ENCODE measurements around the gene OSCP1.

Gene OSCP1

GRCh38 chr1:36389999-36390398 is 60.3 kb downstream of the OSCP1 start:
- Histone ChIP-seq H3K27ac (replicated peaks) (no peak overlapping the region), H3K27me3 (ENCODE audit: insufficient read depth, poor library complexity, severe bottlenecking) (no peaks in the 10 kb centered on the region), H3K4me3 (replicated peaks; ENCODE audit: insufficient read depth, low read length) (no peak overlapping the region)
- DNase-seq (ENCODE audit: low read depth in 1 of 2, low spot score in 1 of 2): no peak
- TF ChIP-seq SPI1 (IDR thresholded peaks at IDR 0.05; ENCODE audit: borderline replicate concordance, low read depth): no peak
- TF ChIP-seq CTCF (IDR thresholded peaks at IDR 0.05; ENCODE audit: insufficient read depth, low read length): no peak
- TF ChIP-seq REST (IDR thresholded peaks at IDR 0.05; ENCODE audit: insufficient replicate concordance, low read depth): no peak
- TF ChIP-seq GABPA (IDR thresholded peaks at IDR 0.05; ENCODE audit: low read depth): no peak
- no peak for TF ChIP-seq POLR2AphosphoS5 (IDR thresholded peaks at IDR 0.05; ENCODE audit: low read depth)

GRCh38 chr1:36389261-36389660 is 61.0 kb downstream of the OSCP1 start:
- H3K27me3 ChIP-seq (ENCODE audit: insufficient read depth, poor library complexity, severe bottlenecking): no peaks in the 10 kb centered on the region
- TF ChIP-seq SPI1 (IDR thresholded peaks at IDR 0.05; ENCODE audit: borderline replicate concordance, low read depth): no peak
- TF ChIP-seq POLR2AphosphoS5 (IDR thresholded peaks at IDR 0.05; ENCODE audit: low read depth): no peak
- no peak for TF ChIP-seq GABPA (IDR thresholded peaks at IDR 0.05; ENCODE audit: low read depth)
- TF ChIP-seq CTCF (IDR thresholded peaks at IDR 0.05; ENCODE audit: insufficient read depth, low read length): no peak
- TF ChIP-seq REST (IDR thresholded peaks at IDR 0.05; ENCODE audit: insufficient replicate concordance, low read depth): no peak
- H3K27ac ChIP-seq (replicated peaks): no peak overlapping the region
- H3K4me3 ChIP-seq (replicated peaks; ENCODE audit: insufficient read depth, low read length): no peak overlapping the region
- no peak for DNase-seq (ENCODE audit: low read depth in 1 of 2, low spot score in 1 of 2)

DNA sequence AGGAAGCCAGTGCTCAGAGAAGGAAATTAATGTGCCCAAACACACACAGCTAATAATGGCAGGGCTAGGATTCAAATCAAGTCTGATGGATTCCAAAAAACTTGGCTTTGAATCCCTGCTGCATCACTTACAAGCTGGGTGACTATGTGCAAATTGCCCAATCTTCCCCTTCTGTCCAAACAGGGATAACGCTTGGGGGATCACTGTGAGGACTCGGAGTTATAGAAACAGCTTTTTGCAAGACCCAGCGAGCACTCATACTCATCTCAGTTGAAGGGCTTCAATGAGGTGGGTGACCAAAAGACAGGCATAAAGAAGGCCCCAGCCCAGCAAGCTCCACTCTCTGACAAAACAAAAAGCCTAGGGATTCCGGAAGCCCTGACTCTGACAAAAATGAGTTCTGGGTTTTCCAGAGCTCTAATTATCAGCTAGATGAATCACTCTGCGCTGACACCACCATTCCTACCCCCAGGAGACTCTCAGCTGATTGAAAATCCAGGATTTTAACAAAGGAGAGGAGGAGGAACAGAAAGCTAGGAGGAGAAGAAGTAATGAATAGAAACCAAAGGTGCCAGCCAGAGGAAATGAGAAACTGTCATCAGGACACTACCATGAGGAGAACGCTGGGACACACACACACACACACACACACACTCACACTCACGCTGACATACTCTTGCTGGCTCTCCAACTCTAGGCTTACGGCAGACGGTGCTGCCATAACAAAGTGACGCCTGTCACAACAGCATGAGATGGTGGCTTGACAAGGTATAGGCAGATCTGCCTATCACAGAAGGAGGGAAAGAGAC is 62.9 kb downstream of the OSCP1 start:
- DNase-seq (ENCODE audit: low read depth in 1 of 2, low spot score in 1 of 2): no peak
- no peak for TF ChIP-seq GABPA (IDR thresholded peaks at IDR 0.05; ENCODE audit: low read depth)
- TF ChIP-seq CTCF (IDR thresholded peaks at IDR 0.05; ENCODE audit: insufficient read depth, low read length): no peak
- TF ChIP-seq REST (IDR thresholded peaks at IDR 0.05; ENCODE audit: insufficient replicate concordance, low read depth): no peak
- TF ChIP-seq POLR2AphosphoS5 (IDR thresholded peaks at IDR 0.05; ENCODE audit: low read depth): no peak
- no peak for TF ChIP-seq SPI1 (IDR thresholded peaks at IDR 0.05; ENCODE audit: borderline replicate concordance, low read depth)
- Histone ChIP-seq H3K27ac (replicated peaks) (peak overlapping the region; percentile 90), H3K4me3 (replicated peaks; ENCODE audit: insufficient read depth, low read length) (no peak overlapping the region), H3K27me3 (ENCODE audit: insufficient read depth, poor library complexity, severe bottlenecking) (no peaks in the 10 kb centered on the region)
